Esophagus muscularis mucosa (tissue), 4 donors: ENCODE measurements around the gene PPP2R3B. TPM values are rescaled to one million over a fixed set of nuclear protein-coding genes. Genes with fewer than 3 reads are reported as not detected.
"Not testable (repeated sequence)": the region's sequence is repeated elsewhere in the genome, so short reads cannot be mapped to it uniquely, and the experiment has no call there.

Experiments used
- DNase-seq: peaks from one replicate; pipeline ENCODE4 v3.0.0-alpha.2; 2017; ENCODE audit errors: extremely low spot score
- H3K27ac ChIP-seq, 4 donors: fragments of 200-600 bp; sonication (generic); replicated peaks in 1 of 4; 1 replicate in 3 of 4; 2 replicates in 1 of 4; pipeline ENCODE4 v1.5.1; 2016 to 2019; ENCODE audit warnings: mild to moderate bottlenecking in 1 of 4
- H3K27me3 ChIP-seq, 4 donors: fragments of 200-600 bp; sonication (generic); one replicate each; pipeline versions ENCODE4 v1.5.1 to v1.6.0; 2016 to 2019
- H3K36me3 ChIP-seq, 4 donors: fragments of 200-600 bp; sonication (generic); one replicate each; pipeline ENCODE4 v1.5.1; 2016 to 2019
- H3K4me1 ChIP-seq, 4 donors: fragments of 200-600 bp; sonication (generic); one replicate each; pipeline ENCODE4 v1.5.1; 2016 to 2019
- H3K4me3 ChIP-seq, 4 donors: fragments of 200-600 bp; sonication (generic); 1 replicate in 2 of 4; 2 replicates in 2 of 4; pipeline ENCODE4 v1.5.1; 2016 to 2019; ENCODE audit warnings: mild to moderate bottlenecking in 4 of 4, moderate library complexity in 1 of 4
- H3K9me3 ChIP-seq, 4 donors: fragments of 200-600 bp; sonication (generic); 1 replicate in 3 of 4; 2 replicates in 1 of 4; pipeline ENCODE4 v1.5.1; 2016 to 2019
- CTCF ChIP-seq, 3 experiments: fragments of 200-600 bp in 2 of 3; fragments of 450-650 bp in 1 of 3; sonication (generic) in 2 of 3; IDR thresholded peaks; one replicate each; pipeline ENCODE4 v1.5.1; 2017 to 2019; ENCODE audit warnings: antibody characterized with exemption in 3 of 3, mild to moderate bottlenecking in 2 of 3, moderate library complexity in 1 of 3
- EP300 ChIP-seq: sonication (generic); formaldehyde crosslinking; IDR thresholded peaks from one replicate; pipeline ENCODE4 v1.6.1; 2017; ENCODE audit warnings: antibody characterized with exemption
- POLR2A ChIP-seq: fragments of 450-650 bp; IDR thresholded peaks from one replicate; pipeline ENCODE4 v1.6.1; 2017; ENCODE audit warnings: antibody characterized with exemption, moderate library complexity, mild to moderate bottlenecking, low read depth
- POLR2AphosphoS5 ChIP-seq, 2 donors: sonication (generic); formaldehyde crosslinking; IDR thresholded peaks; one replicate each; pipeline ENCODE4 v1.6.1; 2017; ENCODE audit warnings: antibody characterized with exemption in 2 of 2
- WGBS: methylation state at CpG from one replicate; pipeline ENCODE4 v1.1.5; 2018; 5-methylcytosine and 5-hydroxymethylcytosine counted together
- intact Hi-C: fragments of 100-400 bp; cut with DNase I; formaldehyde crosslinking; loops from one replicate; pipeline ENCODE4 v1.15.1; 2023
- total RNA-seq, 4 donors: library from RNA; depleted of rRNA; stranded (reverse); fragments of >200 nt; gene quantifications; one replicate each; pipeline versions ENCODE4 v1.1.0 to v1.2.1, GENCODE V29; 2016

The PPP2R3B gene
- 1 to 10 TPM; 4.0 to 8.3 (median 5.4) TPM for total RNA-seq

- Histone ChIP-seq H3K4me3 (peak within 1 kb of the TSS; percentile 76 to 100 (median 84)), H3K27me3 (no peaks in the 10 kb centered on the region), H3K27ac (peak within 1 kb of the TSS; percentile 95 to 99 (median 98)), H3K36me3 (no peaks in the 10 kb centered on the region), H3K9me3 (no peaks in the 10 kb centered on the region), H3K4me1 (peaks cover 6 to 19% (median 17%) of the 10 kb centered on the region in 4 donors)
- TF ChIP-seq POLR2A (peak; percentile 34), POLR2AphosphoS5 (IDR thresholded peaks at IDR 0.05) (peak; percentile 85 to 94), EP300 (no peak), CTCF (IDR thresholded peaks at IDR 0.05) (peak in 1 of 3 experiments; percentile 8)
- intact Hi-C loops, result loop anchor here (2.0 kb wide), 1 partner anchor 68 kb away; the partner anchor contains the start of gene GTPBP6
- peak; percentile 99 for DNase-seq
- under 1% methylated on average over 35 of the region's 102 CpGs for WGBS
Measured at GRCh38 chrX:386768-387575, at the start of gene PPP2R3B. TSS of gene PPP2R3B (minus strand) at chrX:386907. CDS start at chrX:386691, 216 bp downstream.

GRCh38 chrX:435536-436122, 48.9 kb upstream of the PPP2R3B start:
- H3K36me3 ChIP-seq, result no peaks in the 10 kb centered on the region
- H3K27me3 ChIP-seq, result peaks cover 0 to 57% (median 14%) of the 10 kb centered on the region in 4 donors
- H3K9me3 ChIP-seq, result no peaks in the 10 kb centered on the region
- H3K4me3 ChIP-seq, result no peak overlapping the region
- 68% methylated on average over 29 of the region's 29 CpGs for WGBS
- H3K27ac ChIP-seq, result no peak overlapping the region
- intact Hi-C loops, result no loop called here
- peaks cover 0 to 10% (median 8%) of the 10 kb centered on the region in 4 donors for H3K4me1 ChIP-seq
- no peak for TF ChIP-seq POLR2A
- no peak for TF ChIP-seq POLR2AphosphoS5 (IDR thresholded peaks at IDR 0.05)
- TF ChIP-seq EP300, result no peak
- TF ChIP-seq CTCF (IDR thresholded peaks at IDR 0.05), result no peak
- DNase-seq, result no peak

- intact Hi-C loops, result no loop called here
- 55% methylated on average over 17 of the region's 17 CpGs for WGBS
Measured at GRCh38 chrX:434946-435345, 48.2 kb upstream of the PPP2R3B start.

GRCh38 chrX:433771-434170, 47.1 kb upstream of the PPP2R3B start:
- H3K4me1 ChIP-seq, result peaks cover 0 to 10% (median 8%) of the 10 kb centered on the region in 4 donors
- no peak for DNase-seq
- no peak overlapping the region for H3K27ac ChIP-seq
- H3K27me3 ChIP-seq, result peaks cover 0 to 62% (median 14%) of the 10 kb centered on the region in 4 donors
- TF ChIP-seq POLR2A (no peak), CTCF (IDR thresholded peaks at IDR 0.05) (no peak), POLR2AphosphoS5 (IDR thresholded peaks at IDR 0.05) (no peak), EP300 (no peak)
- H3K4me3 ChIP-seq, result no peak overlapping the region
- no peaks in the 10 kb centered on the region for H3K9me3 ChIP-seq
- H3K36me3 ChIP-seq, result no peaks in the 10 kb centered on the region
- 74% methylated on average over 26 of the region's 26 CpGs for WGBS
- intact Hi-C loops, result no loop called here

More at GRCh38 chrX:434946-435345, 48.2 kb upstream of the PPP2R3B start:
- Histone ChIP-seq H3K27ac (no peak overlapping the region), H3K4me1 (peaks cover 0 to 10% (median 8%) of the 10 kb centered on the region in 4 donors), H3K36me3 (no peaks in the 10 kb centered on the region), H3K4me3 (no peak overlapping the region), H3K9me3 (no peaks in the 10 kb centered on the region), H3K27me3 (peaks cover 0 to 60% (median 14%) of the 10 kb centered on the region in 4 donors)
- no peak for DNase-seq
- TF ChIP-seq POLR2AphosphoS5 (IDR thresholded peaks at IDR 0.05) (no peak), POLR2A (no peak), EP300 (no peak), CTCF (IDR thresholded peaks at IDR 0.05) (no peak)

GRCh38 chrX:432666-433065, 46.0 kb upstream of the PPP2R3B start:
- H3K36me3 ChIP-seq, H3K4me3 ChIP-seq, H3K9me3 ChIP-seq, H3K27ac ChIP-seq, intact Hi-C loops, DNase-seq, H3K4me1 ChIP-seq: not testable (repeated sequence)
- H3K27me3 ChIP-seq, result peaks cover 0 to 62% (median 12%) of the 10 kb centered on the region in 4 donors
- 85% methylated on average over 10 of the region's 12 CpGs for WGBS
